ENCODE results near the gene ADAMTS12. TPM values are rescaled to one million over a fixed set of nuclear protein-coding genes. Genes with fewer than 3 reads are reported as not detected.

Gene ADAMTS12
- total and polyA plus RNA-seq, 3 experiments from 2014 or later = not detected

DNA sequence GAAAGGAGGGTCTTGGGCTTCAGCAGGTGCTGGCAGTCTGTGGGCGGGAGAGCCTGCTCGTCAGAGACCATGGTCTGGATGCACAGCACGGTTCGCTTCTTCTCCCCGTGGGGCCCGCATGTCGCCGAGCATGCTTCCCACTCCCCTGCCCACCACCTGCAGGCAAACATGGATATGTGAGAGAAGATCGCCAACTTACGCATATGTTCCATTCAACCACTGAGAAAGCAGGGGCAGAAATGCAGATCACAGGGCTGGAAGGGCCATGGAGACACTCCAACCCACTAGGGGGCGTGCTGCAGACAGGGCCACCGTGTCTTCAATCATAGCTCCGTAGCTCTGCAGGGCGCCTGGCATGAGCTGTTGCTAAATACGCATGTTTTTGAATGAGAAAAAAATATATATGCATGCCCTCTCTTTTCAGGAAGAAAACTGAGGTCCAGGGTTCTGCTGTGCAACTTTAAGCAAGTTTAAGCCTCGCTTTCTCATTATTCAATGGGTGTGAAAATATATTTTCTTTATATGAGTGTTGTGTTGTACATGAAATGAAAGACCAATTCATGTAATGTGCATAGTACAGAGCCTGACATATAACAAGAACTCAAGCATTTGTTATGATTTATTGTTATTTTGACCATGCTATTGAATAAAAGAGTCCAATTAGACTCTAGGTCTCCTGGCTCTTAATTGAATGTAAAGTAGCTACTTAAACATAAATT is 303.0 kb downstream of the ADAMTS12 start:
- Mint-ChIP-seq H3K27ac (peak overlapping the region in 1 of 8 donors; percentile 22), H3K9me3 (no peaks in the 10 kb centered on the region), H3K4me1 (no peaks in the 10 kb centered on the region), H3K27me3 (peaks cover 4% of the 10 kb centered on the region in 2 donors), H3K36me3 (no peaks in the 10 kb centered on the region), H3K4me3 (no peak overlapping the region)
- ChIA-PET POLR2A (no interaction called here), CTCF (interaction anchor here (0.7 to 2.7 kb wide), 6 partner anchors 9 to 381 kb away, joined by 3 to 16 read pairs (median 3); no protein-coding TSS in a partner anchor)
- Histone ChIP-seq H3K36me3 (ENCODE audit: insufficient read depth, low read length) (no peaks in the 10 kb centered on the region), H3K4me3 (ENCODE audit: low read length) (no peak overlapping the region), H3K4me1 (ENCODE audit: insufficient read depth, low read length) (no peaks in the 10 kb centered on the region), H3K27me3 (ENCODE audit: insufficient read depth, low read length, poor library complexity, severe bottlenecking) (no peaks in the 10 kb centered on the region), H3K27ac (ENCODE audit: low read depth, low read length) (no peak overlapping the region), H3K9me3 (ENCODE audit: low read length) (no peaks in the 10 kb centered on the region)
- peak in 3 of 5 donors; percentile 3 to 47 (median 19) for DNase-seq

DNA sequence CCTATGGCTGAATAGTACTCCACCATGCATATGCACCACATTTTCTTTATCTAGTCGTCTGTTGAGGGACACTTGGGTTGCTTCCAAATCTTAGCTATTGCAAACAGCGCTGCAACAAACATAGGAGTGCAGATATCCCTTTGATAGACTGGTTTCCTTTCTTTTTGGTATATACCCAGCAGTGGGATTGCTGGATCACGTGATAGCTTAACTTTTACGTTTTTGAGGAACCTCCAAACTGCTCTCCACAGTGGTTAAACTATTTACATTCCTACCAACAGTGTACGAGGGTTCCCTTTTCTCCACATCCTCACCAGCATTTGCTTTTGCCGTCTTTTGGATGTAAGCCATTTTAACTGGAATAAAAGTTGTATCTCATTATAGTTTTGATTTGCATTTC is 308.5 kb downstream of the ADAMTS12 start:
- H3K27ac ChIP-seq (ENCODE audit: low read depth, low read length) = no peak overlapping the region
- H3K4me3 ChIP-seq (ENCODE audit: low read length) = no peak overlapping the region
- H3K27me3 Mint-ChIP-seq = peaks cover 3% of the 10 kb centered on the region in 2 donors
- ChIA-PET POLR2A (no interaction called here), CTCF (no interaction called here)
- H3K4me1 Mint-ChIP-seq = no peaks in the 10 kb centered on the region
- no peaks in the 10 kb centered on the region for H3K9me3 ChIP-seq (ENCODE audit: low read length)
- H3K27me3 ChIP-seq (ENCODE audit: insufficient read depth, low read length, poor library complexity, severe bottlenecking) = no peaks in the 10 kb centered on the region
- no peak overlapping the region for H3K4me3 Mint-ChIP-seq
- H3K27ac Mint-ChIP-seq = no peak overlapping the region
- DNase-seq = no peak
- H3K36me3 ChIP-seq (ENCODE audit: insufficient read depth, low read length) = no peaks in the 10 kb centered on the region
- no peaks in the 10 kb centered on the region for H3K36me3 Mint-ChIP-seq
- no peaks in the 10 kb centered on the region for H3K4me1 ChIP-seq (ENCODE audit: insufficient read depth, low read length)
- H3K9me3 Mint-ChIP-seq = no peaks in the 10 kb centered on the region

DNA sequence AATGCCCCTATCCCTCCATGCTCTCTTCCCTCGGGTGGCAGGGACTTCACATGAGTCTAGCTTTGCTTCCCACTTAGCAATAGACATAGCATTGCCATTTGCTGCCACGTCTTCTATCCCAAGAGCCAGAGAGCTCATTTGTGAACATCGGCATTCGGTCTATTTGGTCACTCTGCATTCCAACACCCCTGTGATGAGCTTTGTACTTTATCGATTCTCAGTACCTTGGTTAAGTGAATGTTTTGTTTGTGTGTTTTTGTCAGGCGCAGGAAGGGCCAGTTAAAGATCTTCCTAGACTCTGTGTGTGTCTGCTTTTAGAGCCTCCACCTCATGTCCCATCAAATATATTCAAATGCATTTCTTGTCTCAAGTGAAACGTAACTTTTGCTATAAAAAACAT is 309.4 kb downstream of the ADAMTS12 start:
- POLR2A ChIA-PET = no interaction called here
- no peaks in the 10 kb centered on the region for H3K27me3 ChIP-seq (ENCODE audit: insufficient read depth, low read length, poor library complexity, severe bottlenecking)
- no peaks in the 10 kb centered on the region for H3K36me3 Mint-ChIP-seq
- H3K9me3 Mint-ChIP-seq = no peaks in the 10 kb centered on the region
- CTCF ChIA-PET = no interaction called here
- no peaks in the 10 kb centered on the region for H3K36me3 ChIP-seq (ENCODE audit: insufficient read depth, low read length)
- H3K4me1 Mint-ChIP-seq = no peaks in the 10 kb centered on the region
- H3K27ac Mint-ChIP-seq = no peak overlapping the region
- DNase-seq = no peak
- no peak overlapping the region for H3K4me3 Mint-ChIP-seq
- no peaks in the 10 kb centered on the region for H3K4me1 ChIP-seq (ENCODE audit: insufficient read depth, low read length)
- H3K27me3 Mint-ChIP-seq = peaks cover 3 to 6% of the 10 kb centered on the region in 2 donors
- H3K9me3 ChIP-seq (ENCODE audit: low read length) = no peaks in the 10 kb centered on the region
- no peak overlapping the region for H3K4me3 ChIP-seq (ENCODE audit: low read length)
- H3K27ac ChIP-seq (ENCODE audit: low read depth, low read length) = no peak overlapping the region

DNA sequence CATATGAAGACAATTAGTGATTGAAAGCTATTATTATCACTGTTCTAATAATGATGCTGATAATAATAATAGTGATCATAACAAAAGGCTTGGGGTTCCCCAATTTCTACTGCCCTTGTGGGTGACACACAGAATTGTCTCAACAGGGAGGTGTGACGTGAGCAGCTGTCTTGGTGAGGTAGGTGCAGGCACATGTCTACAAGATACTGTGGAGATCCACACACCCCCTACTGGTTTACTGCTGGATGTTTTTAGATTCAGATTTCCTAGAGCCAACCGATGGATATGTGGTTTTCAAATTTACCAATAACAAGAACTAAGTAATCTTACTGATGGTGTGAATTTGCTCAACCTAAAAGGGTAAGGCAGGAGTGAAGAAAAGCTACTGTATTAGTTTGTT is 312.0 kb downstream of the ADAMTS12 start:
- H3K36me3 Mint-ChIP-seq = no peaks in the 10 kb centered on the region
- no peak overlapping the region for H3K4me3 Mint-ChIP-seq
- no peak overlapping the region for H3K27ac Mint-ChIP-seq
- Histone ChIP-seq H3K36me3 (ENCODE audit: insufficient read depth, low read length) (no peaks in the 10 kb centered on the region), H3K27ac (ENCODE audit: low read depth, low read length) (no peak overlapping the region), H3K4me1 (ENCODE audit: insufficient read depth, low read length) (no peaks in the 10 kb centered on the region), H3K27me3 (ENCODE audit: insufficient read depth, low read length, poor library complexity, severe bottlenecking) (no peaks in the 10 kb centered on the region), H3K4me3 (ENCODE audit: low read length) (no peak overlapping the region), H3K9me3 (ENCODE audit: low read length) (no peaks in the 10 kb centered on the region)
- H3K4me1 Mint-ChIP-seq = no peaks in the 10 kb centered on the region
- H3K9me3 Mint-ChIP-seq = peaks cover 0 to 4% (median 0%) of the 10 kb centered on the region in 5 donors
- POLR2A ChIA-PET = no interaction called here
- CTCF ChIA-PET = no interaction called here
- H3K27me3 Mint-ChIP-seq = peaks cover 3 to 6% of the 10 kb centered on the region in 2 donors
- DNase-seq = no peak

DNA sequence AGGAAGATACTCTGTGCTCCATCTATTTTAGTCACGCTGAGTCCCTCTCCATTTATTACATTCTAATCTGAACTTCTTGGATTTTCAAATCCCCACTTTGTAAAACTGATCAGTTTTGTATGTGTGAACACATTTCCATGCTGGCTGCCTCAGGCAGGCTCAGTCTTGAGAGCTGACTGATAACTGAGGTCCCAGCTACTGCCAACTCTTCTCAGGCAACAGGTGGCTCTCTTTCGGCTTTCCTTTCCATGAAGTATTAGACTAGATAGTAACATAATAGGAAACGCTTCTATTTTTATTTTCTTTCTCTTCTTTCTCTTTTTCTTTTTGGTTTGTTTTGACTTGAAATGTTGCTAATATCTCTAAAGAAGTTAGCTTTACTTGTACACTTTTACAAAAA is 312.6 kb downstream of the ADAMTS12 start:
- no peak for DNase-seq
- Mint-ChIP-seq H3K4me1 (no peaks in the 10 kb centered on the region), H3K4me3 (no peak overlapping the region), H3K9me3 (peaks cover 0 to 7% (median 3%) of the 10 kb centered on the region in 5 donors), H3K27ac (no peak overlapping the region), H3K27me3 (peaks cover 3 to 6% of the 10 kb centered on the region in 2 donors), H3K36me3 (no peaks in the 10 kb centered on the region)
- POLR2A ChIA-PET = no interaction called here
- Histone ChIP-seq H3K27ac (ENCODE audit: low read depth, low read length) (no peak overlapping the region), H3K36me3 (ENCODE audit: insufficient read depth, low read length) (no peaks in the 10 kb centered on the region), H3K27me3 (ENCODE audit: insufficient read depth, low read length, poor library complexity, severe bottlenecking) (no peaks in the 10 kb centered on the region), H3K4me1 (ENCODE audit: insufficient read depth, low read length) (no peaks in the 10 kb centered on the region), H3K9me3 (ENCODE audit: low read length) (no peaks in the 10 kb centered on the region), H3K4me3 (ENCODE audit: low read length) (no peak overlapping the region)
- CTCF ChIA-PET = interaction anchor here (1.0 to 1.2 kb wide), 2 partner anchors 8 to 144 kb away, joined by 3 to 4 read pairs; no protein-coding TSS in a partner anchor

DNA sequence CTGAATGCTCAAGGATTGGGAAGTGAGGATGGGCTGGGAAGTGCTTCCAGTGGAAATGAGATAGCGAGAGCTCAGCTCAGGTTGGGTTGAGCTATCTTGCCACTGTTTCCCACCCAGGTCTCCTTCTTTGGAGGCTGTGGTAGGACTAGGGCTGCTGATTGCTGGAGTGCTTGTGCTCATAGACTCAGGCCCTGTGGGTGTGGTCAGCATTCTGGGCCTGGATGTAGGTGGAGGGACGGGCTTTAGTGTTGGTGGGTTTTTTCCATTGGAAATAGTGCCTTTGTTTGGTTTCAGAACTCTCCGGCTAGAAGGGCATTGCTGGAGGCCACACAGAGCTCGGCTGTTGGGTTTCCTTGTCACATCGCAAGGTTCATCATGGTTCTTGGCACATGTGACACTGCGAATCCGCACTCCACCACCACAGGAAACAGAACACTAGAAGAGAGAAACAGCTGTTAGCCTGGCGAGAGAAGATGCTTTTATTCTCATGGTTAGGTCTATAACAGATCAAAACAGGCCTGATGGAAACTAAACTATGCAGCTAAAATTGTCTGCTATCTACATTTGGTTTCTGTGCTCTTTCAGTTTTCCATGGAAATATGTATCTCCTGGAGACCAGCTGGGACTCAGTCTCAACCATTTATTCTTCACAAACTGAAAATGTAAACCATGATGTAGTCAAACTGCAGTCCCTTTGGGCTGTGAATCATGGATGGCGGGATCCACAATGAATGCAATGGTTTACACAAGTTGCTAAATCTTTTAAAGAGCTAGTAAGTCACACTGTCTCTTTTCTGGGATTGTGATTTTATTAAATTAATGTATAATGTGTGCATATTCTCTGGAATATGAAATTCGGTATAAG is 314.8 kb downstream of the ADAMTS12 start:
- POLR2A ChIA-PET = no interaction called here
- CTCF ChIA-PET = interaction anchor here (1.6 kb wide), 1 partner anchor 12 kb away, joined by 5 read pairs; no protein-coding TSS in a partner anchor
- H3K27me3 Mint-ChIP-seq = peaks cover 3 to 6% of the 10 kb centered on the region in 2 donors

DNA sequence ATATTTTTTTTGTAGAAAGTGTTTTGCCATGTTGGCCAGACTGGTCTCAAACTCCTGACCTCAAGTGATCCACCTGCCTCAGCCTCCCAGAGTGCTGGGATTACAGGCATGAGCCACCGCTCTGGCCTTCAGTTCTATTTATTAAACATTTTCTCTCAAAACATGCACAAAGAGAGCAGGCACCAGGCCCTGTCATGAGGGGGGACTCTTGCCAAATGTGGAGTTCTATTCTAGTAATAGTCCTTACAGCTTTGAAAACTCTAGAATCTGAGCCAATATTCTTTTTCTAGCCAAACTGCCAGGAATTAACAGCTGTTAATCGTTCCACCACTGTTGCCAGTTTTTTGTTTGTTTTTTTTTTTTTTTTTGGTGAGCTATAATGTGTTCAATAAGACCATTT is 326.5 kb downstream of the ADAMTS12 start:
- DNase-seq = no peak
- no peaks in the 10 kb centered on the region for H3K4me1 ChIP-seq (ENCODE audit: insufficient read depth, low read length)
- CTCF ChIA-PET = no interaction called here
- no peaks in the 10 kb centered on the region for H3K4me1 Mint-ChIP-seq
- no peaks in the 10 kb centered on the region for H3K27me3 ChIP-seq (ENCODE audit: insufficient read depth, low read length, poor library complexity, severe bottlenecking)
- no peak overlapping the region for H3K4me3 ChIP-seq (ENCODE audit: low read length)
- no peak overlapping the region for H3K4me3 Mint-ChIP-seq
- H3K27ac ChIP-seq (ENCODE audit: low read depth, low read length) = no peak overlapping the region
- H3K36me3 ChIP-seq (ENCODE audit: insufficient read depth, low read length) = no peaks in the 10 kb centered on the region
- POLR2A ChIA-PET = no interaction called here
- no peak overlapping the region for H3K27ac Mint-ChIP-seq
- peaks cover 0 to 2% (median 0%) of the 10 kb centered on the region in 5 donors for H3K9me3 Mint-ChIP-seq
- no peaks in the 10 kb centered on the region for H3K9me3 ChIP-seq (ENCODE audit: low read length)
- H3K27me3 Mint-ChIP-seq = peaks cover 0 to 13% of the 10 kb centered on the region in 2 donors
- H3K36me3 Mint-ChIP-seq = no peaks in the 10 kb centered on the region

More for the DNA sequence above, 314.8 kb downstream of the ADAMTS12 start:
- no peaks in the 10 kb centered on the region for H3K36me3 Mint-ChIP-seq
- H3K36me3 ChIP-seq (ENCODE audit: insufficient read depth, low read length) = no peaks in the 10 kb centered on the region
- no peaks in the 10 kb centered on the region for H3K9me3 ChIP-seq (ENCODE audit: low read length)
- H3K27me3 ChIP-seq (ENCODE audit: insufficient read depth, low read length, poor library complexity, severe bottlenecking) = no peaks in the 10 kb centered on the region
- DNase-seq = no peak
- H3K4me1 Mint-ChIP-seq = no peaks in the 10 kb centered on the region
- no peaks in the 10 kb centered on the region for H3K4me1 ChIP-seq (ENCODE audit: insufficient read depth, low read length)
- no peak overlapping the region for H3K27ac ChIP-seq (ENCODE audit: low read depth, low read length)
- H3K27ac Mint-ChIP-seq = no peak overlapping the region
- H3K9me3 Mint-ChIP-seq = peaks cover 0 to 7% (median 3%) of the 10 kb centered on the region in 5 donors
- no peak overlapping the region for H3K4me3 Mint-ChIP-seq
- H3K4me3 ChIP-seq (ENCODE audit: low read length) = no peak overlapping the region
